Cardiac septum (tissue), 1 donor: ENCODE measurements around the gene HGD. TPM values are rescaled to one million over a fixed set of nuclear protein-coding genes. Genes with fewer than 3 reads are reported as not detected.
"Not testable (repeated sequence)": the region's sequence is repeated elsewhere in the genome, so short reads cannot be mapped to it uniquely, and the experiment has no call there.

Experiments used
- DNase-seq: peaks from one replicate; pipeline ENCODE4 v3.0.0-alpha.2; 2020; ENCODE audit warnings: low spot score
- intact Hi-C: fragments of 100-400 bp; cut with DNase I; formaldehyde crosslinking; loops from one replicate; pipeline ENCODE4 v1.14.0; 2022
- total RNA-seq: library from RNA; stranded (reverse); fragmentation: NEBNext Ultra II Directional; extraction: Animal tissue kit (Norgen Biotek cat#: 25700); gene quantifications from one replicate; pipeline ENCODE4 v1.2.1, GENCODE V29; 2021
- donor health status: DM: no; HTN: no; CAD: no.

The HGD gene
- total RNA-seq, 1 donor from 2014 or later = 0.73 TPM

DNA sequence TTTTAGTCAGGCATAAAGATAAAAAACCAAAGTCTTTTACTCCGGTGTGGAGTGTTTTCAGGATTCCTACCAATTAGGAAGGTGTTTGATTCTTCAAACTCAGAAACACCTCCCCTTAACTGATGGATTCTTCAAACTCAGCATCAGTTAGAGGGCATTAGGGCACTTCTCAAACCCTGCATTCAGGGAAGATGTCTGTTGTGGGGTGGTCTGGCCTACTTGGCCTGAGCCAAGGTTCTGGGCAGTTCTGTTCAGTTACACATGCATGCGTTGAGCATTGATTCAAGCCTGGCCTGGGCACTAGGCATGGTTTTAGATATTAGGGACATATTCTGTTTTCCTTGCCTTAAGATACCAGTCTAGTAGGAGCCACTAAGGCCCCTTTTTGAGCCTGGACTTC lies 1.0 kb downstream of the HGD start:
- no peak for DNase-seq
- intact Hi-C loops = no loop called here

DNA sequence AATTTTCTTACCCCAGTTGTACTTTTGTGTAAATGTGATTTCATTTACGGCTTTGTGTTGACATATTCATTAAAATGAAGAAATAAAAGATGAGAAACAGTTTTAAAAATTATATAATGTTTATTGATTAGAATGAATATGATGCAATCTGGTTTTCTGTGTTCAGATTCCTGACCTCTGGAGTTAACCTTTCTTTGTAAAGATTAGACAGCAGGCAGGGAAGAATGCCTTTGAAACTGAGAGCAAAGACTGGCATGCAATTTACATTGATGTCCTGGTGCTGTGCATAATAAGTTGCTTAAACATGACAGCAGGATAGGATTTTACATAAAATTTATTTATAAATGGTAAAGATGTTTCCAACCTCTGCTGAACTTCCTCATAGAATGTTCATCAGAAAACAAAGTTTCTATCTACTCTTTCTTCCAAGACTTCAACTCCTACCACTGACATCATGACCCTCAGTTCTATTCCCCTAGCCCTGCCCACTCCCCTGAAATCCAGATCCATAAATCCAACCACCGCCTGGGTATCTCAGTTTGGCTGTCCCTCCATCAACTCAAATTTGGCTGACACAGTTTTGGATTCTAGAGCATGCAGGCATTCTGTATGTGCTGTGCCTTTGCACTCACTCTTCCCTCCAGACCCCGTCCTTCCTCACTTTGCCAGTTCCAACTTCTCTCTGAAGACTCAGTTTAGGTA lies 1.7 kb downstream of the HGD start:
- no peak for DNase-seq
- intact Hi-C loops = no loop called here

DNA sequence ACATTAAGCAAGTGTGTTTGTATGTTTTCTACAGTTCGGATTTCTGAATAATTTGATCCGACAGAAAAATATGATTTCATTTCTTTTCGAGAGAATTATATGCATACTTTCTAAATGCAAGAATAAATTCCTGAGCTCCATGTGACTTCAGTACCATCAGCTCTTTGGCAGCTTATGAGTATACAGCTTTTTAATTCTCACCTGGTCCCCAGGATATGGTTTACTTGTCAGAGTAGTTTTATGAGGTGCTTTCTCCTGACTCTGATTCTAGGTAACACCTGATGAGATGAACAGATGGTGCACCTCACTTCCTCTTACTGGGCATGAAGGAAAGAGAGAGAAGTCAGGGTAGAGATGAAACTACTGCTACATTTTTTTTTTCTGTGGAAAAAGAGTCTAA lies 3.1 kb downstream of the HGD start:
- intact Hi-C loops = no loop called here

DNA sequence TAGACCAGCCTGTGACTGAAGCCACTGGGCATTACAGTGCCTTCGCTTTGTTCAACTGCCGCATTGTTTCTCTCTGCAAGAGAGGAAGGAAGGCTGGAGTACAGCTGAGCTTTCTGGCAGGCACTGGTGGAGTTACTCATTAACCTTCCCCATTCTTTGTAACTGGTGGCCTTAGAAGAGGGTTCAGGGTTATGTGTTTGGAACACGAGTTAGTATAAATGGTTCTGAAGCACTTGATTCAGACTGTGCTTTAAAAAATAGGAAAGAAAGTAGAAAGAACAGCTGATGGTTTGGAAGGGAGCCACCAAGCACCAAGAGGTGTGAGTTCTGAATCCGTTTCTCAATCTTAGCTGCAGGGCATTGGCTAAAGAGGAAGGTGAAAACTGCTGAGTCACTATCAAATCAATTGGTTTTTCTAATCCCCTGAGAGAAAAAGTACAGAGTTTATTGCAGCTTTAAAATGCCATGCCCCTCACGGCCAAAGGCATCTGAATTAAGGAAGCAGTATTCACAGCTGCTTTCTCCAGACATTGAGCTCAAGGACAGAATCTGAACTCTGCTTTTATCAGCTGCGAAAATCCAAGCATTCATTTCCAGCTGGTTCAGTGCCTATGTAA lies 3.6 kb downstream of the HGD start:
- DNase-seq = no peak
- intact Hi-C loops = no loop called here

More for the DNA sequence above, 3.1 kb downstream of the HGD start:
- DNase-seq = no peak

DNA sequence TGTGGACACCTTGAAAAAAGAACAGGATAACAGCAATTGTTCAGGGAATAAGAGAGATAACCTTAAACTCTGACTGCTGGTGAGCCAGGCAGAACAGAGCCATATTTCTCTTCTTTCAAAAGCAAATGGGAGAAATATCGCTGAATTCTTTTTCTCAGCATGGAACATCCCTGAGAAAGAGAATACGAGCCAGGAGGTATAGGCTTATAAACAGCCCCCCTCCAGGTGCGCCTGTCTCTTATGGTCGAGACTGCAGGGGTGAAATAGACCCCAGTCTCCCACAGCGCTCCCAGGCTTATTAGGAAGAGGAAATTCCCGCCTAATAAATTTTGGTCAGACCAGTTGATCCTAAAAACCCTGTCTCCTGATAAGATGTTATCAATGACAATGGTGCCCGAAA lies 4.8 kb downstream of the HGD start:
- DNase-seq, intact Hi-C loops: not testable (repeated sequence)

DNA sequence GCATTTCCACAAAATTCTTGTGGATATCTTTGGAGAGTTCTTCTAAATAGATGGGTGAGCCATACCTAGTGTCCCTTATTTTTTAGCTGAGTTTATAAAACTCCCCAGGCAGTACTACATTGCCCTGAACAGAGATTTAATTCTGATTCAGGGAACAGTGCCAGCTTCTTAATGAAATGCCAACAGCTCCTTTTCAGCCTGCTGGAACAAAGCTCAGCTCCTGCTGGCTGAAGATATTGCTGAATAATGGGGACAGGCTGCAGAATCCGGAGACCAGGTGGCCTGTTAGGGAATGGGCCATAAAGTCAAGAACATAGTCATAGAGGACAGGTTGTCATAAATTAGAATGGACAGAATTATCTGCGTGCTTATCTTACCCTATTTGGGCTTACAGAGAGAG lies 8.9 kb downstream of the HGD start:
- intact Hi-C loops = no loop called here
- DNase-seq = no peak

DNA sequence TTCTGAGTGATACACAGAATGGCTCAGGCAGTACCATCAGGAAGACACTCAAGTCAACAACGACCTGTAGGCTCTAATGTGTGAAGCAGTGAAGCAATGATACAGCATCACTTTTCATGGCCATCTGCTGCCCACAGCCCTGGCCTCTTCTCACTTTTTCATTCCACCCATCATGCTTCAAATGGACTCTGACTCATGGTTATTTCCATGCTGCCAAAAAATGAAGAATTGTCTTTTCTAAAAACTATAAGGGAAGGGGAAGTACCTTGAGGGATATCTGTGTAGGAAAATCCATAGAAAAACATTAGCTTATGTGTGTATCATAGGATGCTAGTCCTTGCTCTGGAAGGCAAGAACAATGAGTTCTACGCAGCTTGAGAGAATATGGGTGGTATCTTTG lies 11.5 kb downstream of the HGD start:
- intact Hi-C loops = no loop called here
- DNase-seq = no peak

DNA sequence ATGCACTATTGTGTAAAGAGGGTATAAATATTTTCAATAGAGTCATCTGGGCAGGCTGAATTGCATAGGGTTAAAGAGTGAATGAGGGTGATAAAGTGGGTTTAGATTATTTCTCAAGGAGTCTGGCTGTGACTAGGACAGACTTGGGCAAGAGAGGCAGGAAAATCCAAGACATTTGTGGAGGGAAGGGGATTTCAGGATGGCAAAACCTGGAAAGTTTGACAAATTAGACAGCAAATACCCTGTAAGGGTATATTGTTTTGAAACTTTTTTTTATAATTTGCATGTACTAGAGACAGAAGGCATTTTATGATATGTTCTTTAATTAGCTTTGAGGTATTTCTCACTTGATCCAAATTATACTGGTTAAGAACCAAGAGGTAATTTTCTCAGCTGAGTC lies 17.1 kb downstream of the HGD start:
- intact Hi-C loops = no loop called here
- DNase-seq = no peak

DNA sequence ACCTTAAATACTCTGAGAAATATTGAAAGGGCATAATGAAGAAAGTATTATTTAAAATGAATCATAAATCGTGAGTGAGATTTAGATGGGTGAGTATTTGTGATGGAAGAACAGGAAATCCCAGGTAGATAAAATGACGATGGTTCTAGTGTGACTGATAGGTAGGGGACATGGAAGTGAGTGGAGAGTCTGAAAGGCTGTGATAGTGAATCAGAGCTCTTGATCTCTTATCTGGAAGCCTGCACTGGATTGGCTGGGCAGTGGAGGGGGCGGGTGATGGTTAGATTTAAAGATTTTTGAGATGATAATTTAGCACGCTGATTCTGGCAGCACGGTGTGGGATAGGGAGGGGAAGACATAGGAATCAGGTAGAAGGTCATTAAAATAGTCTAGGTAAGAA lies 20.1 kb downstream of the HGD start:
- no peak for DNase-seq
- intact Hi-C loops = no loop called here

DNA sequence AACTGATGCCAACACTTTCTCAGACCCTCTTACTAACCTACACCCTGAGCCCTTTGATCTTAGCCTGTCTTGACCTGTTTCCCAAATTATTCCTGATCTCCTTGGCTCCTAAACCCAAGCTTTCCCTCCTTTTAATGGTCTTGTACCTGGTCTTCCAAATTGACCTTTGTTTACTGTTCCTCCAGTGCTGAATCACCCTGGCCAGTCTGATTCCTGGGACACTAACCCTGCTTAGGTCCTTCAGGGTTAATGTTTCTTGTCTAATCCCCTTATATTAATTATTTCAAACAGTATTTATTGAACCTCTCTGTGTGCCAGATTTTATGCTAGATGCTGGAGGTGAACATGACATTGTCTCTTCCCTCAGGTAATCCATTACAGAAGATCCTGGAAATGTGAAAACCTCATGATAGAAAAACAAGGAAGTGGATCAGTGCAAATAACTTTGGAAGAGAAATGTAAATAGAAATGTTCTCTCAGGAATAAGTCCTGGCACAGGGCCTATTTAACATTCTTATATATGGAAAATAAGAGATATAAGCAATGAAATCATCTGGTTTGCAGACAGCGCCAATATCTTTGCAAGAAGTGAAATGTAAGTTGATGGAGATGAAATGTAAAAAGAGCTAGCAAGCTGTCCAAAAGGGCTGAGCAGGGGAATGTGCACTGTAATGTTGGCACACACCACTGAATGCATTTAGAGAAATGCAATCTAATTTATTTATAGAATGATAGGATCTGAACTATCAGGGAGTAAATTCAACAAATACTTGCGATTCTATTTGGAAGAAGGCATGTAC lies 20.7 kb downstream of the HGD start:
- intact Hi-C loops = no loop called here
- no peak for DNase-seq

DNA sequence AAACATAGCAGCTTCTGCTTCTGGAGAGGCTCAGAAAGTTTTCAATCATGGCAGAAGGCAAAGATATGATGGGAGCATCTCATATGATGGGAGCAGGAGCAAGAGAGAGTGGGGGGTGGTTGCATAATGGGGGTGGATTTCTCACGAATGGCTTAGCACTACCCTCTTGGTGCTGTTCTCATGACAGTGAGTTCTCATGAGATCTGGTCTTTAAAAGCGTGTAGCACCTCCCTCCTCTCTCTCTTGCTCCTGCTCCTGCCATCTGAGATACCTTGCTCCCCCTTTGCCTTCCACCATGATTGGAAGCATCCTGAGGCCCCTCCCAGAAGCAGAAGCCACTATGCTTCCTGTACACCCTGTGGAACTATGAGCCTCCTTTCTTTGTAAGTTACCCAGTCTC lies 22.2 kb downstream of the HGD start:
- intact Hi-C loops = no loop called here
- DNase-seq = no peak

DNA sequence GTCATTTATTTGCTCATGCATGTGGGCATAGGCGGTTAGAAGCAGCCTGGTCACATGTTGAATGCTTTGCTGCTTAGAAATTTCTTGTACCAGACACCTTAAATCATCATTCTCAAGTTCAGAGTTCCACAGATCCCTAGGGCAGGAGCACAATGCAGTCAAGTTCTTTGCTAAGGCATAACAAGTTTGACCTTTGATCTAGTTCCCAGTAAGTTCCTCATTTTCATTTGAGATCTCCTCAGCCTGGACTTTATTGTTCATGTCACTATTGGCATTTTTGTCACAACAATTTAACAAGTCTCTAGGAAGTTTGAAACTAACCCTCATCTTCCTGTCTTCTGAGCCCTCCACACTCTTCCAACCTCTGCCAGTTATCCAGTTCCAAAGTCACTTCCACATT lies 22.8 kb downstream of the HGD start:
- intact Hi-C loops = no loop called here
- DNase-seq = no peak

DNA sequence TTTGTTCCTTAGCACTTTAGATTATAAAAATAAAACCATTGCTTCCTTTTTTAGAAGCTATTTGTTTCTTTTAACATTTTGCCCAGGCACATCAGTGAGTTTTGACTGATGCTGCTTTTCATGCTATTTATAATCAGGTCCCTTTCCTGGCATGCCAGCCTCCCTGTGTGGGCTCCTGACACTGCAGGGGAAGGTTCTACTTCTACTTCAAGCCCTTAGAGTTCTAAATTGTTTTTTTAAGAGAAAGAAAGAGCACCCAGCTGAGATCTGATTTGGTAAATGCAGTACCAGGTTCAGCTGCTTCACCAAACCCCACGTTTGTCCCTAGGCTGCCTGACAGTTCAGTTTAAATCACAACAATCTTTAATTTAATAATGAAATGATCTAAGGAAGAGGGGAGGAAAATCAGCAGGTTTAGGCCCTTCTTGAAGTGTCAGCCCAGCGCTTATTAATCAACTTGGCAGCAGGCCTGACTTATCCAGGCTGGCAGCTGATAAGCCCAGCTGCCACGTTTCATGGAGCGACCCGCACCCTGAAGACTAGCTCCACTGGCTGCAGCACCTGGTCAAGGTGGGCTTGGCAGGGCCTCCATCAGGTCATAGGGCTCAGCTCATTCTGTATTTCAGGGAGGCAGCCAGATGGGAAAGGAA lies 29.0 kb downstream of the HGD start:
- DNase-seq = no peak
- intact Hi-C loops = no loop called here

DNA sequence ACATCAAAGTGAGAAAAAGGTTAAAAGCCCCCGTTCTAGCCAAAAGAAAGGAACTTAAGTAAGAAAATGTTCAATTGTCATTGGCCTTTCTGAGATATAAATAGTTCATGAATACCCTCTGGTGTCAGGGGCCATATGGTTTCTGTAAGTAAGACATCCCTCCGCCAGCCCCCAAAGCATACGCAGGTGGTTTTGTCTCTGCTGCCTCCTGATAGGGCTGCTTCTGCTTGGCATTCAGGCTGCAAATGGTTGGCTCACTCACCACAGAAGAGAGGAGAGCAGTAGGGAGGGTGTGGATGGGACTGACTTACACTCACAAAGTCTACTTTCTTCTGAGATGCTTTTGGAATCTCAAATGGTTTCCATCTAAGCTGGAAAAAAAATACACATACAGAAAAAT lies 29.8 kb downstream of the HGD start:
- intact Hi-C loops = no loop called here
- DNase-seq = no peak

DNA sequence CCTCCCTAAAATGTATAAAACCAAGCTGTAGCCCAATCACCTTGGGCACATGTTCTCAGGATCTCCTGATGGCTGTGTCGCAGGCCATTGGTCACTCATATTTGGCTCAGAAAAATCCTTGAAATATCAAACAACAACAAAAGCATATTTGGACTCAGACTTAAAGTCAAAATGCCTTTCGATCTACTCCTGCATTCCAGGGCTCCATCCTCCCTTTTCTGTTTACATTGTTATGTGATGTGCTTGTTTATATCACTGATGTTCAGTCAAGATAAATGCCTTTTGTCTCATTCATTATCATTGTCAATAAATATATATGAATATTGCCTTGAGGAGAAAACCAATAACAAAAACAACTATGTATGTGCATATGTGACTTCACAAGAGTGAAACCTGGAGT lies 31.7 kb downstream of the HGD start:
- DNase-seq = no peak
- intact Hi-C loops = no loop called here

DNA sequence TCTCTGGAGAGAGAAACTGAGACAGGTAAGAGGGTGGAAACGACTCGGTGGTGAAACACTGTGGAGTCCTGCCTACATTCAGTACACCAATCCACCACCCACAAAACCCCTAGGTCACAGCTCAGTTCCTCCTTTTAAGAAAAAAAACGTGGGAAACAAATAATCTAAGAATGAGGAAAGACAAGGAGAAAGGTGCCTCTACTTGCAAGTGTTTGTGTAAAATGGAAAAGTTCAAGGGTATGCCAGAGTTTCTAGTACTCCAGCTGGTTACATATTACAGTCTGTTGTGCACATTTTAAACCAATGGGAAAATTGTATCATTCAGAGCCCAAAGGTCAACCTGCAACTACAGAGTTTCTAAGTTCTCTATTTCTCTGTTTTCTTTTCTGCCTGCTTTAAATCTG lies 32.2 kb downstream of the HGD start:
- no peak for DNase-seq
- intact Hi-C loops = loop anchor here (5.0 kb wide), 1 partner anchor 48 kb away; no protein-coding TSS in a partner anchor

DNA sequence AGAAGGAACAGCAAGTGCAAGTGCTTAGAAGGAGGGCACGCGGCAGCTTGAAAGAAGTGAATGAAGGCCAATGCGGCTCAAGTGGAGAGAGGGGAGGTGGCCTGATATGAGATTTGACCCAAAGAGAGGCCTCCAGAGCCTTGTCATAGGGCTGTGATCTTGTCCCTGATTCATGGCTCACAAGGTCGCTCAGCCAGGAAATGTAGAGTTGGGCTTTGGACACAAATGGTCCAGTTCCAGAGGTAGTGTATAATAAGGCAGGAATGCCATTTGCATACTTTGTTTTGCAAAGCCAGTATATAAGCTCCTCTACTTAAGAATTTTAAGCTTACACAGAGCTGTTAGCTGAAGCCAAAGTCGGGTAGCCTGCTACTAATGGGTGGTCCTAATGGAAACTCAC lies 33.7 kb downstream of the HGD start:
- intact Hi-C loops = loop anchor here (5.0 kb wide), 1 partner anchor 46 kb away; no protein-coding TSS in a partner anchor
- no peak for DNase-seq

DNA sequence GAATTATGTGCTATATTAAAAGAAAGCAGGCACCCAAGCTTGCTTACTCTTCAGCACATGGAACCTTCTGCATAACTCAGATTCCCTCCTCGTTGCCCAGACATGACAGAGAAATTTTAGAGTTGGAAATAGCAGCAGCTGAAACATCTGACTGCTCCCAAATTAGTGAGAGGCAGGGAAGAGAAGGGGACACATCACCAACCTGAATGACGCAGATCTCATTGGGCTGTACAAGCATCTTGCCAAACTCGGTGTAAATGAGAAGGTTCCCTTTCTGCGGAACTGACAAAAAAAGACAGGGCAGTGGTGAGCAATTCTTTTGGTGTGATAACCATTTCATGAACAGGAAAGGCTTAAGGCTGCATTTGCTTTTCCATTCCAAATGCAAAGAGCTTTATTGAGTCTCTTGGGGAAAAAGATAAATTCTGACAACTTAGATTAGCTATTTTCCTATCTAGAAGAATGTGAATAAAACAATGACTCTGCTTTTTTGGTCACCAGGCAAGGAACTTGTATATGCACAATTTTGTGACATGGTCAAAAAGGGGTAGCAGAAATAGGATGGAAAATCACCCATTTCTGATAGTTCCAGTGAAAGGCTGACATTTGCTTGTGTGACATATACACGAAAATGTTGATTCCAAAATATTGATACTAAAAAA lies 35.1 kb downstream of the HGD start:
- intact Hi-C loops = loop anchor here (5.0 kb wide), 1 partner anchor 45 kb away; no protein-coding TSS in a partner anchor
- no peak for DNase-seq

DNA sequence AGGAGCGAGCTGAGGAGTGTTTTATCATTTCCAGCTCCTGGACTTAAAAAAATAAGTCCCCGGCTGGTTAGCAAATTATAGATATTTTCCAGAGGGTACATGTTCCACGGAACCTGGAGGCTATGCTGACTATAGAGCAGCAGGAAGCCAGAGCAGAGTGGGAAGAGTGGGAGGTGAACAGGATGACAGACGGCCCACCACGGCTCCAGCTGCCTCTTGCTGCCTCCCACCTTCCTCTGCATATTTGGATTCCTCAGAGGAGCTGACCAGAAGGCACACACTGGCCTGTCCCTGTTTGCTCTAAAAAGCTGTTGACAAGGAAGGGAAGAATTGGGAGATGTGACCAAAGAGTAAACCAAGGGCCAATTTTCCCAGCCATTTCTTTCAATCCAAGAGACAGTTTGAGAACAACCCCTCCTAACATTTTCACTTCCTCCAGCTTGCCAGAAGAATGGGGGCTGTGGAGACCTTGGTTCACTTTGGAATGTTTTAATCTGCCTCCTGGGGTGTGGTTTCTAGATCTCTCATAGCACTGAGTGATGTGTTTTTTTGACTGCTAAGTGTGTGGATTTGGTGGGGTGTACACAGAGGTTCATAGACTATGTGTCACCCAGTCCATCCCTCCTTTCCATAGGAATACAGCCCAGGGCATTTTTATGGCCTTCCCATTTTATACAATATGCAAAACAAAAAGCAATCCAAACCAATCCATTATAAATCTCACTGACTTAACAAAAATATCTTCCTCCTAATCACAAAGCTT lies 36.8 kb downstream of the HGD start:
- no peak for DNase-seq
- intact Hi-C loops = loop anchor here (5.0 kb wide), 1 partner anchor 43 kb away; no protein-coding TSS in a partner anchor
